ENCODE data around the gene AOC3. TPM values are rescaled to one million over a fixed set of nuclear protein-coding genes. Genes with fewer than 3 reads are reported as not detected.
"Not testable (repeated sequence)": the region's sequence is repeated elsewhere in the genome, so short reads cannot be mapped to it uniquely, and the experiment has no call there.

Gene AOC3
- total RNA-seq, 1 donor from 2014 or later = 16.2 TPM

DNA sequence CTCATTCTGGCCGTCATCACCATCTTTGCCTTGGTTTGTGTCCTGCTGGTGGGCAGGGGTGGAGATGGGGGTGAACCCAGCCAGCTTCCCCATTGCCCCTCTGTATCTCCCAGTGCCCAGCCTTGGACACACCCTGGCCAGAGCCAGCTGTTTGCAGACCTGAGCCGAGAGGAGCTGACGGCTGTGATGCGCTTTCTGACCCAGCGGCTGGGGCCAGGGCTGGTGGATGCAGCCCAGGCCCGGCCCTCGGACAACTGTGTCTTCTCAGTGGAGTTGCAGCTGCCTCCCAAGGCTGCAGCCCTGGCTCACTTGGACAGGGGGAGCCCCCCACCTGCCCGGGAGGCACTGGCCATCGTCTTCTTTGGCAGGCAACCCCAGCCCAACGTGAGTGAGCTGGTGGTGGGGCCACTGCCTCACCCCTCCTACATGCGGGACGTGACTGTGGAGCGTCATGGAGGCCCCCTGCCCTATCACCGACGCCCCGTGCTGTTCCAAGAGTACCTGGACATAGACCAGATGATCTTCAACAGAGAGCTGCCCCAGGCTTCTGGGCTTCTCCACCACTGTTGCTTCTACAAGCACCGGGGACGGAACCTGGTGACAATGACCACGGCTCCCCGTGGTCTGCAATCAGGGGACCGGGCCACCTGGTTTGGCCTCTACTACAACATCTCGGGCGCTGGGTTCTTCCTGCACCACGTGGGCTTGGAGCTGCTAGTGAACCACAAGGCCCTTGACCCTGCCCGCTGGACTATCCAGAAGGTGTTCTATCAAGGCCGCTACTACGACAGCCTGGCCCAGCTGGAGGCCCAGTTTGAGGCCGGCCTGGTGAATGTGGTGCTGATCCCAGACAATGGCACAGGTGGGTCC lies 607 bp downstream of the AOC3 start:
- H3K9ac ChIP-seq (ENCODE audit: low read depth in 1 of 3, low read length in 3 of 3) = peak overlapping the region; percentile 50 to 74 (median 51)
- peak overlapping the region; percentile 75 for H3K27ac ChIP-seq (ENCODE audit: low read depth, low read length)
- H3K36me3 ChIP-seq (ENCODE audit: control insufficient read depth in 3 of 3, insufficient read depth in 3 of 3, low read length in 3 of 3); H3K9me3 ChIP-seq (ENCODE audit: control insufficient read depth in 3 of 3, low read length in 3 of 3): not testable (repeated sequence)
- peak overlapping the region; percentile 40 to 72 (median 69) for H3K4me3 ChIP-seq (ENCODE audit: low read length in 3 of 3)
- peaks cover 3 to 13% (median 6%) of the 10 kb centered on the region in 3 donors for H3K4me1 ChIP-seq (ENCODE audit: control insufficient read depth in 3 of 3, insufficient read depth in 3 of 3, low read length in 3 of 3)
- H3K27me3 ChIP-seq (ENCODE audit: control insufficient read depth in 3 of 3, insufficient read depth in 3 of 3, low read length in 3 of 3) = peaks cover 3 to 23% (median 6%) of the 10 kb centered on the region in 3 donors

DNA sequence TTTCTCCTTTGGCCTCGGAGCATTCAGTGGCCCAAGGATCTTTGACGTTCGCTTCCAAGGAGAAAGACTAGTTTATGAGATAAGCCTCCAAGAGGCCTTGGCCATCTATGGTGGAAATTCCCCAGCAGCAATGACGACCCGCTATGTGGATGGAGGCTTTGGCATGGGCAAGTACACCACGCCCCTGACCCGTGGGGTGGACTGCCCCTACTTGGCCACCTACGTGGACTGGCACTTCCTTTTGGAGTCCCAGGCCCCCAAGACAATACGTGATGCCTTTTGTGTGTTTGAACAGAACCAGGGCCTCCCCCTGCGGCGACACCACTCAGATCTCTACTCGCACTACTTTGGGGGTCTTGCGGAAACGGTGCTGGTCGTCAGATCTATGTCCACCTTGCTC lies 1.4 kb downstream of the AOC3 start:
- no peaks in the 10 kb centered on the region for H3K9me3 ChIP-seq (ENCODE audit: control insufficient read depth in 3 of 3, low read length in 3 of 3)
- peaks cover 3 to 23% (median 6%) of the 10 kb centered on the region in 3 donors for H3K27me3 ChIP-seq (ENCODE audit: control insufficient read depth in 3 of 3, insufficient read depth in 3 of 3, low read length in 3 of 3)
- peak overlapping the region; percentile 71 for H3K27ac ChIP-seq (ENCODE audit: low read depth, low read length)
- peaks cover 0 to 2% (median 0%) of the 10 kb centered on the region in 3 donors for H3K36me3 ChIP-seq (ENCODE audit: control insufficient read depth in 3 of 3, insufficient read depth in 3 of 3, low read length in 3 of 3)
- H3K9ac ChIP-seq (ENCODE audit: low read depth in 1 of 3, low read length in 3 of 3) = peak overlapping the region; percentile 62 to 78 (median 74)
- H3K4me1 ChIP-seq (ENCODE audit: control insufficient read depth in 3 of 3, insufficient read depth in 3 of 3, low read length in 3 of 3) = peaks cover 0 to 13% (median 6%) of the 10 kb centered on the region in 3 donors
- peak overlapping the region; percentile 49 to 70 (median 69) for H3K4me3 ChIP-seq (ENCODE audit: low read length in 3 of 3)

DNA sequence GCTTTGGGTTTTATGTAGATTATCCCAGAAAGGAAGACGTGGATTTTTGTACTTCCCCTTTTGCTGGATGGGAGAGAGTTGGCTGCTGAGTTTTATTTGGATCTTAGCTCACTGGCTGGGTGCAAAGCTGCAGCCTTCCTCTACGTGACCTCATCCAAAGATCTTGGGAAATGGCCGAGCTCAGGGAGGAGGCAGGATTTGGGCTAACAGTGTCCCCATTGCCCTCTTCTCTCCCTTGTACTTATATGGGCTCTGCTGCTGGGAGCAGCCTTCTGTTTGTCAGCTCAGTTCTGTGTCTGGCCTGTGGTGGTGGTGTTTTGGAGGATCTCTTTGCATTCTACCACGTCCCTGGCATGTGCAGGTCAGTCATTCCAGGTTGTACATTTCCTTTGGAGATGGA lies 2.0 kb downstream of the AOC3 start:
- Histone ChIP-seq H3K4me1 (ENCODE audit: control insufficient read depth in 3 of 3, insufficient read depth in 3 of 3, low read length in 3 of 3) (peaks cover 0 to 13% (median 6%) of the 10 kb centered on the region in 3 donors), H3K36me3 (ENCODE audit: control insufficient read depth in 3 of 3, insufficient read depth in 3 of 3, low read length in 3 of 3) (peaks cover 0 to 2% (median 0%) of the 10 kb centered on the region in 3 donors), H3K4me3 (ENCODE audit: low read length in 3 of 3) (peak overlapping the region; percentile 49 to 70 (median 69)), H3K9me3 (ENCODE audit: control insufficient read depth in 3 of 3, low read length in 3 of 3) (no peaks in the 10 kb centered on the region), H3K9ac (ENCODE audit: low read depth in 1 of 3, low read length in 3 of 3) (peak overlapping the region; percentile 15 to 78 (median 20)), H3K27me3 (ENCODE audit: control insufficient read depth in 3 of 3, insufficient read depth in 3 of 3, low read length in 3 of 3) (peaks cover 3 to 23% (median 6%) of the 10 kb centered on the region in 3 donors), H3K27ac (ENCODE audit: low read depth, low read length) (peak overlapping the region; percentile 71)

DNA sequence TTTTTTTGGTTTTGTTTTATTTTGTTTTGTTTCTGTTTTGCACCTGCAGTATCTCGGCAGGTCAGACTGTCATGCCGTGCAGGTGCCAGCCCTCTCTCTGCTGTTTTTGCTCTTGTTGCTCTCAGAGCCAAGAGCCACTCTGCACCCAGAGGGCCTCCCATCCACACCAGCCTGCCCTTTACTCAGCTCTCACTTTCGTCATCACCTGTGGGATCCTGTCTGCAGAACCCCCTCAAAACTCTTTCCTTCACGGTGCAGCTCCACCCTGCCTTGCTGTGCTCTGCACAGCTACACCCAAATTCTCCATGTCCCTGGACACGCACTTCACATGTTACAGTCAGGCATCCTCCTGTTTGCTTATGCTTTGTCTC lies 2.6 kb downstream of the AOC3 start:
- peaks cover 0 to 13% (median 6%) of the 10 kb centered on the region in 3 donors for H3K4me1 ChIP-seq (ENCODE audit: control insufficient read depth in 3 of 3, insufficient read depth in 3 of 3, low read length in 3 of 3)
- no peaks in the 10 kb centered on the region for H3K9me3 ChIP-seq (ENCODE audit: control insufficient read depth in 3 of 3, low read length in 3 of 3)
- H3K4me3 ChIP-seq (ENCODE audit: low read length in 3 of 3) = peak overlapping the region; percentile 49 to 70 (median 69)
- peak overlapping the region; percentile 10 to 30 (median 20) for H3K9ac ChIP-seq (ENCODE audit: low read depth in 1 of 3, low read length in 3 of 3)
- no peak overlapping the region for H3K27ac ChIP-seq (ENCODE audit: low read depth, low read length)
- peaks cover 3 to 23% (median 6%) of the 10 kb centered on the region in 3 donors for H3K27me3 ChIP-seq (ENCODE audit: control insufficient read depth in 3 of 3, insufficient read depth in 3 of 3, low read length in 3 of 3)
- H3K36me3 ChIP-seq (ENCODE audit: control insufficient read depth in 3 of 3, insufficient read depth in 3 of 3, low read length in 3 of 3) = peaks cover 0 to 2% (median 0%) of the 10 kb centered on the region in 3 donors

DNA sequence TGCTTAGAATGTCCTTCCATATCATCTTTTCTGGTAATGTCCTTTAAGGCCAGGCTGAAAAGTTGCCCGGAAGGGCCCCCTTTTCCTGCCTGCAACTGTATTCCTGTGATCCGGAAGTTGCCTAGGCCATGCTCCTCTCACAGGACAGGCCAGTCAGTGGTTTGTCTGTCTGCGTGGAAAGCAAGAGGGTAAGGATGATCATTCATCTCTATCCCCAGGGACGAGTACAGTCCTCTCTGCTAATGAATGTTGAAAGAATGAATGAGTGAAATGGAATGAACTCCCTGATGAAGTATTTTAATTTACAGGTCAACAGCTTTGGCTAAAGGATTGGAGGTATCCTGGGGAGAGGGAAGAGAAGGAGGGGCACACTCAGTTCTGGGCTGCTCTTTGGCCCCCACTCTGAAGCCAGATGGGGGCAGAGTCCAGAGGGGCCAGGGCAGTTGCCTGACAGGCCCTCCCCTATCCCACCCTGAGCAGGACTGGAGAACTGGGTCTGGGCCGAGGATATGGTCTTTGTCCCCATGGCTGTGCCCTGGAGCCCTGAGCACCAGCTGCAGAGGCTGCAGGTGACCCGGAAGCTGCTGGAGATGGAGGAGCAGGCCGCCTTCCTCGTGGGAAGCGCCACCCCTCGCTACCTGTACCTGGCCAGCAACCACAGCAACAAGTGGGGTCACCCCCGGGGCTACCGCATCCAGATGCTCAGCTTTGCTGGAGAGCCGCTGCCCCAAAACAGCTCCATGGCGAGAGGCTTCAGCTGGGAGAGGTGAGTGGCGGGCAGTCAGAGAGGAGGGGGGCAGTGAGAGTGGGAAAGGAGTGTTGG lies 3.2 kb downstream of the AOC3 start:
- Histone ChIP-seq H3K4me3 (ENCODE audit: low read length in 3 of 3) (peak overlapping the region; percentile 49 to 70 (median 69)), H3K9ac (ENCODE audit: low read depth in 1 of 3, low read length in 3 of 3) (peak overlapping the region; percentile 10 to 30 (median 25)), H3K4me1 (ENCODE audit: control insufficient read depth in 3 of 3, insufficient read depth in 3 of 3, low read length in 3 of 3) (peaks cover 0 to 13% (median 6%) of the 10 kb centered on the region in 3 donors), H3K36me3 (ENCODE audit: control insufficient read depth in 3 of 3, insufficient read depth in 3 of 3, low read length in 3 of 3) (peaks cover 0 to 2% (median 0%) of the 10 kb centered on the region in 3 donors), H3K27me3 (ENCODE audit: control insufficient read depth in 3 of 3, insufficient read depth in 3 of 3, low read length in 3 of 3) (peaks cover 3 to 23% (median 6%) of the 10 kb centered on the region in 3 donors), H3K27ac (ENCODE audit: low read depth, low read length) (no peak overlapping the region), H3K9me3 (ENCODE audit: control insufficient read depth in 3 of 3, low read length in 3 of 3) (no peaks in the 10 kb centered on the region)

DNA sequence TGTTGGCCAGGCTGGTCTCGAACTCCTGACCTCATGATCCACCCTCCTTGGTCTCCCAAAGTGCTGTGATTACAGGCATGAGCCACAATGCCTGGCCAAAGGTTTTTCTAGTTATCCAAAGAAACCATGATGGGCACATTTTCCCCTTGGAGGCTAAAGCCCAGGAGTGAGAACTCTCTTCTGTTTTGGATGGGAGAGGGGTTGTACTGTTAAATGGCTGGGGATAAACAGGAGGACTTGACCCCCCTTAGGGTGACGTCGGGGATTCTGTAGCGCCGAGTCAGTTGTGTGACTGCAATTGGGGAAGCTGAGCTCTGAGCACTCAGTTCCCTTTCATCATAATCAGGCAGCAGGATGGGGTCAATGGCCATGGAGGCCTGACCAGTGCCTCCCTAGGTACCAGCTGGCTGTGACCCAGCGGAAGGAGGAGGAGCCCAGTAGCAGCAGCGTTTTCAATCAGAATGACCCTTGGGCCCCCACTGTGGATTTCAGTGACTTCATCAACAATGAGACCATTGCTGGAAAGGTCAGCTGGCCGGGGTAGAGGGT lies 4.1 kb downstream of the AOC3 start:
- Histone ChIP-seq H3K9me3 (ENCODE audit: control insufficient read depth in 3 of 3, low read length in 3 of 3) (no peaks in the 10 kb centered on the region), H3K27me3 (ENCODE audit: control insufficient read depth in 3 of 3, insufficient read depth in 3 of 3, low read length in 3 of 3) (peaks cover 3 to 23% (median 6%) of the 10 kb centered on the region in 3 donors), H3K9ac (ENCODE audit: low read depth in 1 of 3, low read length in 3 of 3) (peak overlapping the region in 1 of 3 donors; percentile 12), H3K27ac (ENCODE audit: low read depth, low read length) (no peak overlapping the region), H3K4me3 (ENCODE audit: low read length in 3 of 3) (no peak overlapping the region), H3K4me1 (ENCODE audit: control insufficient read depth in 3 of 3, insufficient read depth in 3 of 3, low read length in 3 of 3) (peaks cover 0 to 5% (median under 1%) of the 10 kb centered on the region in 3 donors), H3K36me3 (ENCODE audit: control insufficient read depth in 3 of 3, insufficient read depth in 3 of 3, low read length in 3 of 3) (peaks cover 0 to 2% (median 0%) of the 10 kb centered on the region in 3 donors)

DNA sequence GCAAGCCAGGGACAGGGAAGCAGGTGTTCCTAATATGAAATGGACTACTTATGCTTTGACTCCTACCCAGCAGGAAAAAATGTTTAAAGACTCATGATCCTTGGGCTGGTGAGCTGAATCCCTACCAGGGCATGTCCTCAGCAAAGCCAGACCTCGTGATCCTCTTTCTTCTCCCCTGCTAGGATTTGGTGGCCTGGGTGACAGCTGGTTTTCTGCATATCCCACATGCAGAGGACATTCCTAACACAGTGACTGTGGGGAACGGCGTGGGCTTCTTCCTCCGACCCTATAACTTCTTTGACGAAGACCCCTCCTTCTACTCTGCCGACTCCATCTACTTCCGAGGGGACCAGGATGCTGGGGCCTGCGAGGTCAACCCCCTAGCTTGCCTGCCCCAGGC lies 5.1 kb downstream of the AOC3 start:
- H3K27ac ChIP-seq (ENCODE audit: low read depth, low read length); H3K9me3 ChIP-seq (ENCODE audit: control insufficient read depth in 3 of 3, low read length in 3 of 3); H3K4me1 ChIP-seq (ENCODE audit: control insufficient read depth in 3 of 3, insufficient read depth in 3 of 3, low read length in 3 of 3); H3K36me3 ChIP-seq (ENCODE audit: control insufficient read depth in 3 of 3, insufficient read depth in 3 of 3, low read length in 3 of 3); H3K9ac ChIP-seq (ENCODE audit: low read depth in 1 of 3, low read length in 3 of 3); H3K4me3 ChIP-seq (ENCODE audit: low read length in 3 of 3): not testable (repeated sequence)
- H3K27me3 ChIP-seq (ENCODE audit: control insufficient read depth in 3 of 3, insufficient read depth in 3 of 3, low read length in 3 of 3) = peaks cover 2 to 23% (median 6%) of the 10 kb centered on the region in 3 donors

DNA sequence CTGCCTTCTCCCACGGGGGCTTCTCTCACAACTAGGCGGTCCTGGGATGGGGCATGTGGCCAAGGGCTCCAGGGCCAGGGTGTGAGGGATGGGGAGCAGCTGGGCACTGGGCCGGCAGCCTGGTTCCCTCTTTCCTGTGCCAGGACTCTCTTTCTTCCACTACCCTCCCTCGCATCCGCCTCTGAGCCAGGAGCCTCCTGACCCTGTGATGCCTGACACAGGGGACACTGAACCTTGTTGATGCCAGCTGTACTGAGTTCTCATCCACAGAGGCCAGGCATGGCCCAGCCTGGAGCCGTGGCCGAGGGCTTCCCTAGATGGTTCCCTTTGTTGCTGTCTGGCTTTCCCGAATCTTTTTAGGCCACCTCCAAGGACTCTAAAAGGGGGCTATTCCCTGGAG lies 5.5 kb downstream of the AOC3 start:
- H3K4me1 ChIP-seq (ENCODE audit: control insufficient read depth in 3 of 3, insufficient read depth in 3 of 3, low read length in 3 of 3); H3K4me3 ChIP-seq (ENCODE audit: low read length in 3 of 3); H3K27ac ChIP-seq (ENCODE audit: low read depth, low read length); H3K36me3 ChIP-seq (ENCODE audit: control insufficient read depth in 3 of 3, insufficient read depth in 3 of 3, low read length in 3 of 3); H3K9ac ChIP-seq (ENCODE audit: low read depth in 1 of 3, low read length in 3 of 3); H3K9me3 ChIP-seq (ENCODE audit: control insufficient read depth in 3 of 3, low read length in 3 of 3): not testable (repeated sequence)
- H3K27me3 ChIP-seq (ENCODE audit: control insufficient read depth in 3 of 3, insufficient read depth in 3 of 3, low read length in 3 of 3) = peaks cover 0 to 23% (median 6%) of the 10 kb centered on the region in 3 donors

DNA sequence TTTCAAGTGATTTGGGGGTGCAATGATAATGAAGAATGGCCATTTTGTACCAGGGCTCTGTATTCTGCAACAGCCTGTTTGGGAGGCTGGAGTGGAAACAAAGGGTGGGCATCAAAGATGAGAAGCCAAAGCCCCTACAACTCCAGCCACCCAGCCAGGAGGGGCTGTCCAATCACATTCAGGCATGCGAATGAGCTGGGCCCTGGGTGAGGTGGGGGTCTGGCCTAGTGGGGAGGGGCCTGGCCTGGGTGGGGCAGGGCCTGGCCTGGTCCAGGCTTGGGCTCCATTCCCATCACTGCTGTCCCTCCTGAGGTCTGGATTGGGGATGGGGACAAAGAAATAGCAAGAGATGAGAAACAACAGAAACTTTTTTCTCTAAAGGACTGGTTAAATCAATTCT lies 6.4 kb downstream of the AOC3 start:
- Histone ChIP-seq H3K4me3 (ENCODE audit: low read length in 3 of 3) (no peak overlapping the region), H3K27me3 (ENCODE audit: control insufficient read depth in 3 of 3, insufficient read depth in 3 of 3, low read length in 3 of 3) (peaks cover 0 to 21% (median 4%) of the 10 kb centered on the region in 3 donors), H3K36me3 (ENCODE audit: control insufficient read depth in 3 of 3, insufficient read depth in 3 of 3, low read length in 3 of 3) (peaks cover 0 to 2% (median 0%) of the 10 kb centered on the region in 3 donors), H3K9ac (ENCODE audit: low read depth in 1 of 3, low read length in 3 of 3) (no peak overlapping the region), H3K27ac (ENCODE audit: low read depth, low read length) (no peak overlapping the region), H3K9me3 (ENCODE audit: control insufficient read depth in 3 of 3, low read length in 3 of 3) (no peaks in the 10 kb centered on the region), H3K4me1 (ENCODE audit: control insufficient read depth in 3 of 3, insufficient read depth in 3 of 3, low read length in 3 of 3) (peaks cover 0 to 4% (median 0%) of the 10 kb centered on the region in 3 donors)
